T follicular helper cell (primary cell): ENCODE results near the gene SCIN.
"Not testable (repeated sequence)": the region's sequence is repeated elsewhere in the genome, so short reads cannot be mapped to it uniquely, and the experiment has no call there.

Experiments used
- DNase-seq: peaks from one replicate; pipeline ENCODE4 v3.0.0-alpha.2; 2020; ENCODE audit warnings: low read depth

Gene SCIN

GRCh38 chr7:12687718-12688171, 117.2 kb downstream of the SCIN start:
- DNase-seq, result no peak

- not testable (repeated sequence) for DNase-seq
These were observed 118.1 kb downstream of the SCIN start for GRCh38 chr7:12688485-12689170.

GRCh38 chr7:12689451-12689850, 118.9 kb downstream of the SCIN start:
- DNase-seq, result no peak

GRCh38 chr7:12690041-12690878, 119.7 kb downstream of the SCIN start:
- DNase-seq, result no peak

GRCh38 chr7:12691388-12691787, 120.9 kb downstream of the SCIN start:
- DNase-seq, result not testable (repeated sequence)

- no peak for DNase-seq
These were observed 121.5 kb downstream of the SCIN start for GRCh38 chr7:12692035-12692434.

GRCh38 chr7:12692479-12693259, 122.1 kb downstream of the SCIN start:
- DNase-seq, result no peak

GRCh38 chr7:12694817-12695216, 124.3 kb downstream of the SCIN start:
- DNase-seq, result no peak

GRCh38 chr7:12695965-12696364, 125.4 kb downstream of the SCIN start:
- DNase-seq, result no peak

GRCh38 chr7:12699299-12699698, 128.8 kb downstream of the SCIN start:
- no peak for DNase-seq

GRCh38 chr7:12701433-12701832, 130.9 kb downstream of the SCIN start:
- DNase-seq, result no peak

- DNase-seq, result no peak
These were observed 133.4 kb downstream of the SCIN start for GRCh38 chr7:12703881-12704280.

GRCh38 chr7:12705878-12706277, 135.4 kb downstream of the SCIN start:
- DNase-seq, result no peak

GRCh38 chr7:12706900-12707536, 136.5 kb downstream of the SCIN start:
- no peak for DNase-seq

- DNase-seq, result no peak
These were observed 137.8 kb downstream of the SCIN start for GRCh38 chr7:12708314-12708713.
